Medulla oblongata (tissue), 1 donor: ENCODE measurements around the gene ARRB1.
"Not testable (repeated sequence)": the region's sequence is repeated elsewhere in the genome, so short reads cannot be mapped to it uniquely, and the experiment has no call there.

Experiments used
- DNase-seq: peaks from one replicate; pipeline ENCODE4 v3.0.0-alpha.2; 2015; ENCODE audit errors: extremely low spot score

Gene ARRB1

GRCh38 chr11:75344186-75344585 is 7.3 kb downstream of the ARRB1 start:
- no peak for DNase-seq

DNA sequence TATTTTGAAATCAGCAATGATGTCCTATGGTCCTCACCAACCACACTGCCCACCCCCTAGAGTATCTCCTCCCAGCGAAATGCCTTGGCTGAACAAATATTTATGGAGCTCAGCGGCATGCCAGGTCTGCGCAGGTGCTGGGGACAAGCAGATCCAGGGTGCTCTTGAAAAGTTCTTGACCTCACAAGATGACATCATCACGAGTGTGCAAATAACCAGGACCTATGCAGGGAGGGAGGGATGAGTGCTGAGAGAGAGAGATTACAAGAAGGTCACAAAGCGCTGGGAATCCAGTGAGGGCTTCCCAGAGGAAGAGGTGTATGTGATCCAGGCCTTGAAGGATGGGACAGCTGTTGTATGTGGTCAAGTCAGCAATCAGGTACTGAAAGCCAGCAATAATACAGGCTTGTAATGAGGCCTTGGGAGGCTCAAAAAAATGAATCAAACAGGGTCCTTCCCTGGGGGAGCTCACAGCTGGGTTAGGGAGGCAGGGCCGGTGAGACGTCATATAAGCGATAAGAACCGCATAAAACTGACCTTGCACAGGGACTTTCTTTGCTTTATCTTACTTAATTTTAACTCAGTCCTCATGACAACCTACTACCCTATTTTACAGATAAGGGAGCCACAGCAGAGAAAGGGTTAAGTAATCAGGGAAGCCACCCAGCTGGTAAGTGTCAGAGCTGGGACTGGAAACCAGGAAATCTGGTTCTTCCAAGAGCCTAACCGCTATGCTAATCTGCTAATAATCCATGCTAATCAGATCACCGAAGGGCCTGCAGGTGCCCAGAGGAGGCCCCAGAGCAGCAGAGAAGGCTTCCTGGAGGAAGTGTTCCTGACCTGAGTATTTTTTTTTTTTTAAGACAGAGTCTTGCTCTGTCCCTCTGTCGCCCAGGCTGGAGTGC is 8.2 kb downstream of the ARRB1 start:
- no peak for DNase-seq

- DNase-seq, result no peak
These were observed 9.1 kb downstream of the ARRB1 start for GRCh38 chr11:75342231-75342918.

DNA sequence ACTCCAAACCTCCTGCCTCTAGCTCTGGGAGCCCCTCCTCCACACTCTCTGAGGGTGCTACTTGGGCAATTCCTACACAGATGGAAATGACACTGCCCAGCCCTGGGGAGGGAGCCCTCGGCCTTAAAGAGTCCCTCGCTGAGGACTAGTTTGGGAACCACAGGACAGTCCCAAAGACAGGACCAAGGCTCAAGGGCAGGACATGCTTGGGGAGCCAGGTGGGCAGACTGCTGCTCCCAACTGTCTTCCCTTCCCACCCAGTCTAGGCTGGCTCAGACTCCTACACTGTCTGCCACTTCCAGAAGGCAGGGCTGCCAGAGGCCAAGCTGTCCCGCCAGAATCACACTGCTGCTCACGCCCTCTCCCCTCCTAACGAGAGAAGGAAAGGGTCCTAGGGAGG is 9.8 kb downstream of the ARRB1 start:
- DNase-seq, result no peak

GRCh38 chr11:75339685-75340409 is 11.6 kb downstream of the ARRB1 start:
- no peak for DNase-seq

DNA sequence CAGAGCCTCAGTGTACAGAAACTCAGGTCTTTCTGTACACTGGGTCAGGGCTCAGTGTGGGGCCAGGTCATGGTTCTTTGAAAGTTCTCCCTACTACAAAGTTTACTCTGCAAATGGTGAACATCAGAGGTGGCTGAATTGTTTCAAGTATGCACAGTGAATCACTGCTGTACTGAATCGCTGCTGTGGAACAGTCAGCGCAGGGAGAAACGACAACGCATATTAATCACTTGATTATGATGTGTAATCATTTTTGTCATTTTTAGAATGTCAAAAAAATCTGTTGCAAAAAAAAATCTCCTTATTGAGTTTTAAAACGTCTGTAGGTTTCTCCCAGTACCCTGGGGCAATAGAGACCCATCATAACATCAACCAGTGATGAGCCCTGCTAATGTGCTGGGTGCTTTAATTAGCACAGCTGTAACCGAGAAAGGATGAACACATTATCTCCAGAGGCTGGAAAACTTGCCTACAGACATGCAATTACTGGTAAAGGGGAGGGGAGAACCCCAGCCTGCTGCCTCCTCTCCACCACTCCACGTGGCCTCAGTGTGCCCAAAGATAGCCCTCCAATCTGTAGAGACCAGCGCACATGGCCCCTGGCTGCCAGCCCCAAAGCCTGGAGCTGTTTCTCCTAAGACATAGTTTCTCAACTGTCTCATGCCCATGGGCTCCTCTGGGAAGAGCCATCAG is 12.8 kb downstream of the ARRB1 start:
- no peak for DNase-seq

DNA sequence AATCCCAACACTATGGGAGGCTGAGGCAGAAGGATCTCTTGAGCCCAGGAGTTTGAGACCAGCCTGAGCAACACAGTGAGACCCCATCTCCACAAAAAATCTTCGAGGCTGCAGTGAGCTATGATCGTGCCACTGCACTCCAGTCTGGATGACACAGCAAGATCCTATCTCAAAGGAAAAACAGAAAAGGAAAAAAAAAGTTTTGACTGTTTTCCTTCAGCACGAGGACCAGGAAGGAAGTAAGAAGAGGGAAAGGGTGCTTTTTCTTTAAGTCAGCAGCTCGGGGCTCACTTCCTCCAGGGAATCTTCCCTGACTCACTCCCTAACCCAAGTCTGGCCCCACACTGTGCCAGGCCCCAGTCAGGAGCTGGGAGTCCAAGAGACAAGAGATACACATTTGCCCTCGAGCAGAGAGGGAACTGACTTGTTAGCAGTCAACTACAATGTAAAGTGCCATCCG is 14.2 kb downstream of the ARRB1 start:
- DNase-seq, result no peak

- DNase-seq, result no peak
These were observed 16.5 kb downstream of the ARRB1 start for GRCh38 chr11:75334976-75335375.

DNA sequence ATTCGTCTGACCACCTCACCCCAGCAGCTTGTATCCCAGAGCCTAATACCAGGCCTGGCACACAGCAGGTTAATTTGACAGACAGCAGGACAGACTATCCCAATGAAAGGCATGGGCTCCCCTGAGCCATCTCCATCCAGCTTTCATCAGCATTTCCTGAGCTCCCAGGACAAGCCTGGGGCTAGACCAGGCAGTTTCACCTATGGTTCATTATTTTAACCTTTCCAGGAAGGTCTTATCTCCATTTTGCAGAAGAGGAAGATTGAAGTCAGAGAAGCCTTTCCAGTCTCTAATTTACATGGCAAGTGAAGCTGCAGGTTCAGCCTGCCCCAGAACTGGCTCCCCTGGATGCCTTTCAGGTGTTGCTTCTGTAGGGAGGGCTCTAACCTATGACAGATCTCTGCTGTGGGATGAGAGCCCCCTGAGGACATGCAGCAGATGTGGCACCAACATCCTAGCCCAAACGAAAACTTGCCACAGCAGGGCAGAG is 17.0 kb downstream of the ARRB1 start:
- no peak for DNase-seq

DNA sequence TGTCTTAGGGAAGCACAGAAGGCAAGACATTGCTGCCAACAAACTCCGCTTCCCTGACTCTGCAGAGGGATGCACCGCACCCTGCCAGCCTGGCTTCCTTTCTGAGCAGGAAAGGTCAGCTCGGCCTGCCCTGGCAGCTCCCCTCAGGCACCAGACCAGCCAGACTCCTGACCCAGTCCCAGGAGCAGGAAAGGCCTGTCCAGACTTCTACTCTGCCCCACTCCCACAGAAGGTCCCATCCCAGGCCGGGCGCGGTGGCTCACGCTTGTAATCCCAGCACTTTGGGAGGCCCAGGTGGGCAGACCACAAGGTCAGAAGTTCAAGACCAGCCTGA is 17.7 kb downstream of the ARRB1 start:
- no peak for DNase-seq

GRCh38 chr11:75333022-75333806 is 18.2 kb downstream of the ARRB1 start:
- no peak for DNase-seq

DNA sequence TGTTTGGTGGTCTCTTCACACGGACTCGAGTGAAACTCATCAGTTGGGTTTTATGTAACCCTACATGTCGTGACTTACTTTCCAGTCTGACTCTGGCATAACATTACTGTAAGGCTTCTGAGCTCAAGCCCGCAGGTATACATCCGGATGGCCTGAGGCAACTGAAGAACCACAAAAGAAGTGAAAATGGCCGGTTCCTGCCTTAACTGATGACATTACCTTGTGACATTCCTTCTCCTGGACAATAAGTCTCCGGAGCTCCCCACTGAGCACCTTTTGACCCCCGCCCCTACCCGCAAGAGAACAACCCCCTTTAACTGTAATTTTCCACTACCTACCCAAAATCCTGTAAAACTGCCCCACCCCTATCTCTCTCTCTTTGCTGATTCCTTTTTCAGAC is 19.7 kb downstream of the ARRB1 start:
- not testable (repeated sequence) for DNase-seq

DNA sequence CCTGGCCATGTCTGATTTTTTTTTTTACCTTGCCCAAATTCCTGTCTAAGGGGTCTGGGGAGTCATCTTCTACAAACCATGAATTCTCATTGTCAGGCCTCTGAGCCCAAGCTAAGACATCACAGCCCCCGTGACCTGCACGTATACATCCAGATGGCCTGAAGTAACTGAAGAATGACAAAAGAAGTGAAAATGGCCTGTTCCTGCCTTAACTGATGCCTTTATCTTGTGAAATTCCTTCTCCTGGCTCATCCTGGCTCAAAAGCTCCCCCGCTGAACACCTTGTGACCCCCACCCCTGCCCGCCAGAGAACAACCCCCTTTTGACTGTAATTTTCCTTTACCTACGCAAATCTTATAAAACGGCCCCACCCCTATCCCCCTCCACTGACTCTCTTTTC is 20.2 kb downstream of the ARRB1 start:
- not testable (repeated sequence) for DNase-seq

GRCh38 chr11:75330886-75331285 is 20.6 kb downstream of the ARRB1 start:
- not testable (repeated sequence) for DNase-seq

DNA sequence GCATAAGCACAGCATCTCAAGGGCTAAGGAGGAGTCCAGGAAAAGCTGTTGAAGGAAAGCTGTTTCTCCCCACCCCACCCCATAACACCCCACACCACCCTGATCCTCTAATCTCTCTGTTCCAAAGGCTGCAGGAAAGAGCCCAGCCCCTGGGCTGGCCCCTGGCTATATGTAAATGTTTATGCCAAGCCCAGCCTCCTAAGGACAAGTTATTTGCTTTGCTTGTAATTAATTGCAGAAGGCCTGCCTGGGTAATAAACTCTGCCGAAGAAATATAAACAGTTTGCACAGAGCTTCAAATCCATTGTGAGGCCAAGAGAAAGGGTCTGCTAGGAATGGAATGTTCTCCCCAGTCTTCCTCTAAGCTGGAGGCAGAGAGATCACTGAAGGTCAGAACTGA is 21.2 kb downstream of the ARRB1 start:
- DNase-seq, result no peak

GRCh38 chr11:75328426-75329277 is 22.8 kb downstream of the ARRB1 start:
- peak; percentile 86 for DNase-seq

DNA sequence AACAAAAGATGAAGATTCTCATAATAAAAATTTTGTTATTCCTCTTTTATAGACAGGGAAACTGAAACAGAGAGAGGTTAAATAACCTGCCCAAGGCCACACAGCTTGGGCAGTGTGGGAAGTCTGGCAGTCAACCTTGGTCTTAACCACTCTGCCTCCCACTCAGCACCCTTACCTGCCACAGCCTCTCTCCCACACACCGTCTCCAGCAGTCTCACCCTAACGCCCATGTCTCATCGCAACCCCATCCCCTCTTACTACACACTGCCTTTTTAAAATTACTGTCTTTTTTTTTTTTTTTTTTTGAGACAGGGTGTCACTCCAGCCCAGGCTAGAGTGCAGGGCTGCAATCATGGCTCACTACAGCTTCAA is 25.0 kb downstream of the ARRB1 start:
- DNase-seq, result no peak

DNA sequence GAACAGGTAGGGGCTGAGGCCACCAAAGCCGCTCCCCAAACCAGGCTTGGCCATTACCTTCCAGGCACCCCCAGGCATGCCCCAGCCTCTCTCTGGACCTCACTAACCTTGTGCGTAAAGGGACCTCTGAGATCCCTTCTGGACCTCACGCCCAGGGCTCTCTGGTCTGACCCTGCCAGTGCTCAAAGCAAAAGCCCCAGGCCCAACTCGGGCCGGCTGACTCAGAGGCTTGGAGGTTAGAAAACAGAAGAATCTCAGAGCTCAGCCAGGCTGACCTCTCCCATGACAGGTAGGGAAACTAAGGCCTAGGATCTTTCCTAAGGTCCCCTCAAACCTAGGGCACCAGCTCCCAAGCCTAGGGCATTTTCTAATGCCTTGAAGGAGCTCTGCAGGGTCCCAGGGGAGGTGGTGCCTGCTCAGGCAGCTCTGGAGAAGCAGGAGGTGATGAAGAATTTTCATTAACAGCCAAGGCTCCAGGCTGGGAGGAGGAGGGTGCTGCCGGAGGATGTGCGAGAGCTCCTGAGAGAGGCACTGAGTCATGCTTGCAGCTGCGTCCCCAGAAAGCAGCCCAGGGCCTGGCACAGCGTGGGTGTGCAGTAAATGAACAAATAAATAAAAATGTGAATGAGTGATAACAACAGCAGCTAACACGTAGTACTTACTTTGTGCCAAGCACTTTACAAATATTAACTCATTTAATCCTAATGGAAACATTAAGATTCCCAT is 25.6 kb downstream of the ARRB1 start:
- DNase-seq, result no peak

- DNase-seq, result no peak
These were observed 26.7 kb downstream of the ARRB1 start for GRCh38 chr11:75324740-75325139.
